HepG2 (cell line): ENCODE results near the gene PRSS48. TPM values are rescaled to one million over a fixed set of nuclear protein-coding genes. Genes with fewer than 3 reads are reported as not detected.

ENCODE experiments used
- CBX5 ChIP-seq: sonication (generic); formaldehyde crosslinking; IDR thresholded peaks from 2 replicates; pipeline ENCODE4 v1.4.0; 2020; ENCODE audit warnings: missing genetic modification reagents, borderline replicate concordance
- CTCF ChIP-seq: sonication (generic); formaldehyde crosslinking; IDR thresholded peaks from 2 replicates; pipeline ENCODE4 v1.5.0; 2020; ENCODE audit warnings: mild to moderate bottlenecking, missing genetic modification reagents, moderate library complexity
- DNMT1 ChIP-seq: sonication (generic); formaldehyde crosslinking; IDR thresholded peaks from 2 replicates; pipeline ENCODE4 v1.5.1; 2020; ENCODE audit warnings: mild to moderate bottlenecking, missing genetic modification reagents
- GABPA ChIP-seq, 2 experiments: IDR thresholded peaks; 2 replicates each; pipeline ENCODE4 v1.6.1; 2011 to 2016; ENCODE audit warnings: low read depth in 2 of 2, low read length in 1 of 2, missing biosample characterization in 1 of 2, missing genetic modification characterization in 1 of 2
- IRF2 ChIP-seq: IDR thresholded peaks from 2 replicates; pipeline ENCODE4 v1.6.1; 2018; ENCODE audit warnings: missing genetic modification reagents, missing compliant biosample characterization
- KDM1A ChIP-seq: IDR thresholded peaks from 2 replicates; pipeline ENCODE4 v1.6.1; 2016; ENCODE audit warnings: missing compliant biosample characterization
- KDM2A ChIP-seq: sonication (generic); formaldehyde crosslinking; IDR thresholded peaks from 2 replicates; pipeline ENCODE4 v1.4.0; 2020; ENCODE audit warnings: low read depth, missing genetic modification reagents, borderline replicate concordance
- MIXL1 ChIP-seq: IDR thresholded peaks from 2 replicates; pipeline ENCODE4 v1.6.1; 2016
- PHF5A ChIP-seq: IDR thresholded peaks from one replicate; pipeline ENCODE4 v1.6.1; 2018; ENCODE audit warnings: low read depth, missing genetic modification reagents; ENCODE audit not compliant: unreplicated experiment
- PRDM10 ChIP-seq: sonication (generic); formaldehyde crosslinking; IDR thresholded peaks from 2 replicates; pipeline ENCODE4 v1.4.0; 2020; ENCODE audit warnings: low read depth, missing genetic modification reagents
- YEATS4 ChIP-seq: sonication (generic); formaldehyde crosslinking; IDR thresholded peaks from 2 replicates; pipeline ENCODE4 v1.4.0; 2020; ENCODE audit warnings: missing genetic modification reagents, borderline replicate concordance
- ZMAT3 ChIP-seq: sonication (generic); formaldehyde crosslinking; conservative IDR thresholded peaks from 2 replicates; pipeline ENCODE4 v1.7.0; 2021; ENCODE audit warnings: missing genetic modification reagents
- ZNF12 ChIP-seq: sonication (generic); formaldehyde crosslinking; IDR thresholded peaks from 2 replicates; pipeline ENCODE4 v1.5.0; 2020; ENCODE audit warnings: missing genetic modification reagents
- ZNF550 ChIP-seq: sonication (generic); formaldehyde crosslinking; IDR thresholded peaks from 2 replicates; pipeline ENCODE4 v1.4.0; 2020; ENCODE audit warnings: mild to moderate bottlenecking, missing genetic modification reagents, borderline replicate concordance
- polyA plus RNA-seq, 8 experiments: library from polyadenylated mRNA; depleted of rRNA in 3 of 8; stranded (reverse) in 7 of 8; unstranded in 1 of 8; fragments of >200 nt; fragmentation: Illumina TruSeq in 4 of 8; extraction: Trizol in 4 of 8; gene quantifications; 2 replicates each; pipeline versions ENCODE4 v1.2.1 to v1.2.3, GENCODE V29; 2011 to 2016; ENCODE audit warnings: low read depth in 4 of 8, missing spikeins in 1 of 8, mixed read lengths in 1 of 8; ENCODE audit not compliant: insufficient read depth in 1 of 8
- total RNA-seq, 5 experiments: library from RNA; depleted of rRNA; stranded (reverse); fragments of >200 nt; fragmentation: Illumina TruSeq; extraction: Trizol; gene quantifications; 2 replicates each; pipeline ENCODE4 v1.2.3, GENCODE V29; 2016; ENCODE audit warnings: low read depth in 1 of 5
- TF ChIP-seq, protein P1 (sequence below): sonication (generic); formaldehyde crosslinking; IDR thresholded peaks from 2 replicates; pipeline ENCODE4 v1.8.0; 2022; ENCODE audit warnings: missing genetic modification reagents, mild to moderate bottlenecking, borderline replicate concordance
- TF ChIP-seq, protein P2 (sequence below): sonication (generic); formaldehyde crosslinking; IDR thresholded peaks from 2 replicates; pipeline ENCODE4 v1.4.0; 2020; ENCODE audit warnings: missing genetic modification reagents

The PRSS48 gene
- total and polyA plus RNA-seq, 2 of the 13 experiments (the other 11 are each of a cell fraction or from before 2014, with no cell fraction given) = not detected

DNA sequence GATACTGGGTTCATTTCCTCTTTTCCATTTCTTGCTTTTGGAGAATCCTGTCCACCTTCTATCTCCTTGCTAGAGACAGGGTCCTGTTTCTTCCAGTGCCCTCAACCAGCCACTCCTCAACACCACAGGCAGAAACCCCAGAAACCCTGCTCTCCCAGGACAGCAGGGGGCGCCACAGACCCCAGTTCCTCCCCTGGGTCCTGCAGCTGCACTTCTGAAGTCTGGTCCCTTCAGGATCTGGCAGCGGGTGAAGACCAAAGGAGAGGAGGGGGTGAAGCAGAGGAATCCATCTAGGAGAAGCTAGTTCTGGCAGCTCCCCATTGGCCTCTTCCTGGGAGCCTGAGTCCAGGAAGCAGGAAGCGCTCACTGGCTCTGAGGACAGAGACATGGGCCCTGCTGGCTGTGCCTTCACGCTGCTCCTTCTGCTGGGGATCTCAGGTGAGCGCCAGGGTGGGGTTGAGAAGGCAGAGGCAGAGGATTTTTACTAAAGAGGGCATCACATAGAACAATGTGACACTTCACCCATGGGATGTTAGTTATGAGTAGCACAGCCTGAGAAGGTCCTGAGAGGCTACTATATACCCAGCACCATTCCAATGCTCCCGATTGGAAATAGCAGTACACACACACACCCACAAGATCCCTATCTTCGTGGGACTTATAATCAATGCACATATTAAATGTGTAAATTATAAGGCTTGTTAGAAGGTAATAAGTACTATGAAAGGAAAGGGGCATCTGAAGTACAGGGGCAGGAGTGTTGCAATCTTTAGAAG lies at the start of gene PRSS48 (continued):
- TF ChIP-seq YEATS4 (CRISPR knock-in tag) = no peak
- no peak for TF ChIP-seq MIXL1
- TF ChIP-seq, protein P1, sequence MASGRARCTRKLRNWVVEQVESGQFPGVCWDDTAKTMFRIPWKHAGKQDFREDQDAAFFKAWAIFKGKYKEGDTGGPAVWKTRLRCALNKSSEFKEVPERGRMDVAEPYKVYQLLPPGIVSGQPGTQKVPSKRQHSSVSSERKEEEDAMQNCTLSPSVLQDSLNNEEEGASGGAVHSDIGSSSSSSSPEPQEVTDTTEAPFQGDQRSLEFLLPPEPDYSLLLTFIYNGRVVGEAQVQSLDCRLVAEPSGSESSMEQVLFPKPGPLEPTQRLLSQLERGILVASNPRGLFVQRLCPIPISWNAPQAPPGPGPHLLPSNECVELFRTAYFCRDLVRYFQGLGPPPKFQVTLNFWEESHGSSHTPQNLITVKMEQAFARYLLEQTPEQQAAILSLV (CRISPR knock-in tag) = no peak
- no peak for TF ChIP-seq KDM1A
- TF ChIP-seq ZNF12 = no peak
- TF ChIP-seq, protein P2, sequence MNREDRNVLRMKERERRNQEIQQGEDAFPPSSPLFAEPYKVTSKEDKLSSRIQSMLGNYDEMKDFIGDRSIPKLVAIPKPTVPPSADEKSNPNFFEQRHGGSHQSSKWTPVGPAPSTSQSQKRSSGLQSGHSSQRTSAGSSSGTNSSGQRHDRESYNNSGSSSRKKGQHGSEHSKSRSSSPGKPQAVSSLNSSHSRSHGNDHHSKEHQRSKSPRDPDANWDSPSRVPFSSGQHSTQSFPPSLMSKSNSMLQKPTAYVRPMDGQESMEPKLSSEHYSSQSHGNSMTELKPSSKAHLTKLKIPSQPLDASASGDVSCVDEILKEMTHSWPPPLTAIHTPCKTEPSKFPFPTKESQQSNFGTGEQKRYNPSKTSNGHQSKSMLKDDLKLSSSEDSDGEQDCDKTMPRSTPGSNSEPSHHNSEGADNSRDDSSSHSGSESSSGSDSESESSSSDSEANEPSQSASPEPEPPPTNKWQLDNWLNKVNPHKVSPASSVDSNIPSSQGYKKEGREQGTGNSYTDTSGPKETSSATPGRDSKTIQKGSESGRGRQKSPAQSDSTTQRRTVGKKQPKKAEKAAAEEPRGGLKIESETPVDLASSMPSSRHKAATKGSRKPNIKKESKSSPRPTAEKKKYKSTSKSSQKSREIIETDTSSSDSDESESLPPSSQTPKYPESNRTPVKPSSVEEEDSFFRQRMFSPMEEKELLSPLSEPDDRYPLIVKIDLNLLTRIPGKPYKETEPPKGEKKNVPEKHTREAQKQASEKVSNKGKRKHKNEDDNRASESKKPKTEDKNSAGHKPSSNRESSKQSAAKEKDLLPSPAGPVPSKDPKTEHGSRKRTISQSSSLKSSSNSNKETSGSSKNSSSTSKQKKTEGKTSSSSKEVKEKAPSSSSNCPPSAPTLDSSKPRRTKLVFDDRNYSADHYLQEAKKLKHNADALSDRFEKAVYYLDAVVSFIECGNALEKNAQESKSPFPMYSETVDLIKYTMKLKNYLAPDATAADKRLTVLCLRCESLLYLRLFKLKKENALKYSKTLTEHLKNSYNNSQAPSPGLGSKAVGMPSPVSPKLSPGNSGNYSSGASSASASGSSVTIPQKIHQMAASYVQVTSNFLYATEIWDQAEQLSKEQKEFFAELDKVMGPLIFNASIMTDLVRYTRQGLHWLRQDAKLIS (CRISPR knock-in tag) = no peak
- 0 out of 2 replicates have a peak, but pooled peaks have one; percentile 26 for TF ChIP-seq KDM2A (CRISPR knock-in tag)
- 0 out of 2 replicates have a peak, but pooled peaks have one; percentile 17 for TF ChIP-seq IRF2 (CRISPR knock-in tag)
- peak; percentile 87 for TF ChIP-seq CTCF (CRISPR knock-in tag)
- peak; percentile 21 for TF ChIP-seq PHF5A (CRISPR knock-in tag)
- TF ChIP-seq PRDM10 (CRISPR knock-in tag) = 0 out of 2 replicates have a peak, but pooled peaks have one; percentile 21
- TF ChIP-seq GABPA (IDR thresholded peaks at IDR 0.05; ENCODE audit: low read depth, low read length) = no peak
- TF ChIP-seq GABPA (CRISPR knock-in tag; IDR thresholded peaks at IDR 0.05; ENCODE audit: low read depth) = no peak
- TF ChIP-seq ZNF550 (CRISPR knock-in tag) = no peak
- TF ChIP-seq ZMAT3 = no peak
- peak; percentile 48; the same call in 1 of the 2 replicates for TF ChIP-seq CBX5
- TF ChIP-seq DNMT1 (CRISPR knock-in tag) = no peak
